GM18499 (cell line): Measurements from ENCODE around the gene GMDS.
"Not testable (repeated sequence)": the region's sequence is repeated elsewhere in the genome, so short reads cannot be mapped to it uniquely, and the experiment has no call there.

Experiments
- ATAC-seq: cut with Tn5 transposase; IDR thresholded peaks from one replicate; pipeline ENCODE4 v1.9.1; 2021; ENCODE audit warnings: moderate number of reproducible peaks; ENCODE audit not compliant: insufficient read depth, unreplicated experiment

The GMDS gene

GRCh38 chr6:1709234-1709641 lies 536.2 kb downstream of the GMDS start:
- ATAC-seq, result no peak

- no peak for ATAC-seq
Measured at GRCh38 chr6:1708820-1709219, 536.6 kb downstream of the GMDS start.

DNA sequence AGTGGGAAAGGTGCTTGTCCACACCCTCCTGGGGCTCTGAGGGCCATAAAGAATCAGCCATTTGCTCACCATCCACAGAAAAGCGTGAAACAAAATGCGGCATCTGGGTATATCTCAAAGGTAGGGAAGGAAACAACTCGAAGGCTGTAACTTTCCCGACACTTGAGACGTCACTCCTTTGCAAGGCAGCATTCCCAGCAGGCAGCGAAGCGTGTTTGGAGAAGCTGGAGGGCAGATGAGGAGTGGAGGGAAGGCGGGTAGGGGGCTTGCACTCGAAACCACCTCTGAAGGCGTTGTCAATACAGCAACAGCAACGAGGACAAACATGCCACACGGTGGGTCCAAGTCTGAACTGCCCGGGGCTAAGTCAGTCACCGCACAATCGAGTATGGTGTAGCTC lies 537.3 kb downstream of the GMDS start:
- ATAC-seq, result no peak

DNA sequence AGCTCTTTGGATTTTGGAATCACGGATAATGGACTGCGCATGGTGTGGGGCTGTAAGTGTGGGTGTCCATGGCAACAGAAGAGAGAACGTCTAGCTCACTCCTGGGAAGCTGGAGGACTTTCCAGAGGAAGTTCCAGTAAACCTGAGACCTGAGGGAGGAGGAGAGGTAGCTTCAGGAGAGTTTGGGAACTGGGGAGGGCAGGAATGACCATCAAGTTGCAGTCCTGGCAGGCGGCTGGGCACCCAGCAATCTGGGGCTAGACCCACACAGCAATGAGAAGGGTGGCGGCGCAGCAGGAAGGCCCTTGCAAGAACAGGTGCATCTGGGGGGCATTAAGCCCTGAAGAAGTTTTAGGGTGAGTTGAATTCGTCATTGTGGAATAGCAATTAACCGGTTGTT lies 539.8 kb downstream of the GMDS start:
- no peak for ATAC-seq

- no peak for ATAC-seq
Measured at GRCh38 chr6:1705183-1705582, 540.2 kb downstream of the GMDS start.

GRCh38 chr6:1704711-1705110 lies 540.7 kb downstream of the GMDS start:
- no peak for ATAC-seq

DNA sequence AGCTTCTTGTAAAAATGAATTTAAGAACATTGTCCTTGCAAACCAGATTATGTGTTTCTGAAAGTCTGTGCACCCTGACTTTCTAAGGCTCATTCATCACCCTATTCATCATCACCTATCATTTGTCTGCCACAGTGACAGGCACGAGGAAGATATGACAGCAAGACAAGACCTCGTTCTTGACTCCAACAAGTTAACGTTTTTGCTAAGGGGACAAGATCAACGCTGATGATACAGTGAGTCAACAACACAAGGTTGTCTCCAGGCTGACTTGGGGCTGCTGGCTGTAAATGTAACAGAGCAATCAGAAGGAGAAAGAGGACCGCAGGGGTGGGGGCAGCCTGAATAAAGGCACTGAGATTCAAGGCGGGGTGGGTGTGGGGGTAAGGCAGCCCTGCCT lies 541.5 kb downstream of the GMDS start:
- no peak for ATAC-seq

DNA sequence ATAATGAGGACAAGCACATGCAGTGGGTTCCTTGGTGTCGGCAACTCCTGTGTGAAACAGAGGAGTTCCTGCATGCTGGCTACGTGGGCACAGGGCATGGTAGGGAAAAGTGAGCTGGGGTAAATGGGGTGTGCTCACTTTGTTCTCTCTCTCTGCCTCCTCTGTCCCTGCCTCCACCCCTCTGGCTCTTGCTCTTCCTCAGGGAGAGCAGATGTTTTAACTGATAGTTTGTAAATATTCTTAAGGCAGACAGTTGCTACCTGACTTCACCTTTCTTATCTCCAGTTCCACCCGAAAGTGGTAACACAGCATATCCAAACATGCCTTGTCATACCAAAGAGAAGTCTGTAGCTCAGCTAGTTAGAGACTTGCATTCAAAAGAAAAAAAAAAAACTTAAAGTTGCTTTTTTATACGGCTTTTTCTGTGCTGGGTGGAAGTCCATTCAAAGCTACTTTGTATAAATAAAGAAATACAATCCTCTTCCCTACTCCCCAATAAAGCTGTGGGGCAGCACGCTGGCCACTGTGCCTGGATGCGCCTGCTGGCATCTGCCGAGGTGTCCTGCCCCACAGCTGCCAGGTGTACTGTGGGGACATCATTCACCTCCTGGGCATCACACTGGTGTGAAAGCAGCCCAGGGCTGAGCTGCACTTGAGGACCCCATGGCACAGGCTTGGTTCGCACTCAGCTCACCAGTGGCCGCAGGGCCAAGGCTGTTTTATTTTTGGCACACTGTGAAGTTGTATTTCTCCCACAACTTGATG lies 542.1 kb downstream of the GMDS start:
- ATAC-seq, result no peak

DNA sequence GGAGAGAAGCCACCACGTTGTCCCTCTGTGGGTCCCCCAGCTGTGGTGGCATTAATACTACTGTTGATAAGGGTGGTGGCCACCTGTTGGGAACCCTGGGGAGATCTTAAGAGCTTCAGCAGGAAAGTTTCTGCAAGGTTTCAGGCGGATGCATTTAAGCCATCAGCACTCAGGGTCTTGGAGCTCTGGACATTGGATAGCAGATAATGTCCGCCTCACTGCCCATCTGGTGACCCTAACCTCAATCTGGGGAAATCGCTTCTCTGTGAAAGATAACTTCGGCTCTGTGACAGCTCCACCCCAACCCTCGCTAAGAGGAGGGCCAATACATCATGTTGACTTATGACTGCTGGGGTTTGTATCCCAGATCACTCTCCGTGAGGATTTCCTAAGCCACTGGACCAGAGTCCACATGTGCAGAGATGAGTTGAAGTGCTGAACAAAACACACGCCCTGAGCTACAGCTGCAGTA lies 542.8 kb downstream of the GMDS start:
- no peak for ATAC-seq

DNA sequence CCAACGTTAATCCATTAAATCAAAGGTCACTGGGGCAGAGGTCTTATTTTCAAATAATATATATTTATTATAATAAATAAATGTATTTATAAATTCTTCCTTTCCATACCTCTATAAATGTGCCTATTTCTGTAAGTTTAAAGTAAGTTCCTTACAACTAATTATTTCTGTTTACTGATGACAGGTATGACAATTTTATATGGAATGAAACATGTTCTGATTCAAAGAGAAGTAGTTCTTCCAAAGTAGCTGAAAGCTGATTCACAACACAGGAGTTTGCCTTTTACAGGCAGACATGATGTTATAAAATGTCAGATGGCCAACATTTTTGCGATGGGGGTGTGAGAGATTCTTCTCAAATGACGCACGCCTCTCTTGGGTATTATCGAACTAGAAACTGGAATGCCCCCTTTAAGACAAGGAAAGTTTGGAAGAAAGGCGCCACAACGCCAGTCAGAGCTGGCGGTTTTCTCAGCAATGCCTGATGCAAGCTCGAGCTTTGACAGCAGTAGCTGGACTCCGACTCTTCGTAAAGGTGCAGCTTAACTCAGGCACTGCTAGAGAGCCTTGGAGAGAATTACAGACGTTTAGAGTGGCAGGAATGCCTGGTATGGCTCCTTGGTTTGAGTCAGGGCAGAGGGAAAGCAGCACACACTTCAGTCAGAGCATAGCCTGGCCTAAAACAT lies 543.6 kb downstream of the GMDS start:
- no peak for ATAC-seq

DNA sequence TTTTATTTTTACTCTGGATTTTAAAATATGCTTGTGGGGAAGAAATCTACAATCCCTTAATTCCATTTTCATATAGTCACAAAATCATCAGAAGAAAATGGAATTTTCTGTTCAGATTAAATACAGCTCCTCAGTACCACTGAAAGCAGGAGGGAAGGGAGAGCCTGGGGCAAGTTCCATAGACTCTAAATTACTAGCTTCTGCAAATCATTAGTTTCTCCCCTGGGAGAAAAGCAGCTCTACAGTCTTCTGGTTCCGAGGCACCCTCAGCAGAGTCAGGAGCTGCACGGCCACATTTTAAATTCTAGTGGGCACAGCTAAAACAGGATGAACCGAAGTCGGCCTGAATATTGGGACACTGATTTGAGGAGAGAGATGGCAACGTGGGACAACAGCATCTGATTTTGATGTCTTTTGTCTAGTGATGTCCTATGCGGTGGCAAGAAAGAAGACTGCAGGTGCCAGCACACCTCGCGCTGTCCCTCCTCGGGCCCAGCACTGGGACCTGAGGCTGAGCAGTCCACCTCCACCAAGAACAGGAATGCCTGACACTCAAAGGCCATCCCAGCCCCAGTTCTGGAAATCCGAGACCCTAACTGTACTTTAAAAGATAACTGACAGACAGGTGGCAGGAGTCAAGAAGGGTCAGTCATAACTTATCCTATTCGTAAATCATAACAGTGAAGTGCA lies 545.0 kb downstream of the GMDS start:
- no peak for ATAC-seq

DNA sequence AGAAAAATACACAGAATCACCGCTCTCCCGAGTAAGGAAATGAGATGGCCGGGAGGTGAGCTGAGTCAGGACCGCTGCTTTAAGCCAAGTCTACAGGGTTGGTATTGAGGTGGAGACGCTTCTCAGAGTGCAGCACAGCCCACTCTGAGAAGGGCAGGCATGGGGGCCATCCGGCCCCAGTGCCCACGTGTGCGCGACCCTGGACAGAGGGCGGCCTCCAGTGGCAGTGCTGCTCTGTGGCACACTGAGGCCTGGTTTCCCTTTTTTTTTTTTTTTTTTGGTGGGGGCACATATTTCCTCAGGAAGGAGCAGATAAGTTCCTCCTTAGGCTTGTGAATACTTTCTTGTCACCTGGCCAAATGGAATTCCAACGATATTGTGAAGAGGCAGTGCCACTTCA lies 546.9 kb downstream of the GMDS start:
- ATAC-seq, result no peak

DNA sequence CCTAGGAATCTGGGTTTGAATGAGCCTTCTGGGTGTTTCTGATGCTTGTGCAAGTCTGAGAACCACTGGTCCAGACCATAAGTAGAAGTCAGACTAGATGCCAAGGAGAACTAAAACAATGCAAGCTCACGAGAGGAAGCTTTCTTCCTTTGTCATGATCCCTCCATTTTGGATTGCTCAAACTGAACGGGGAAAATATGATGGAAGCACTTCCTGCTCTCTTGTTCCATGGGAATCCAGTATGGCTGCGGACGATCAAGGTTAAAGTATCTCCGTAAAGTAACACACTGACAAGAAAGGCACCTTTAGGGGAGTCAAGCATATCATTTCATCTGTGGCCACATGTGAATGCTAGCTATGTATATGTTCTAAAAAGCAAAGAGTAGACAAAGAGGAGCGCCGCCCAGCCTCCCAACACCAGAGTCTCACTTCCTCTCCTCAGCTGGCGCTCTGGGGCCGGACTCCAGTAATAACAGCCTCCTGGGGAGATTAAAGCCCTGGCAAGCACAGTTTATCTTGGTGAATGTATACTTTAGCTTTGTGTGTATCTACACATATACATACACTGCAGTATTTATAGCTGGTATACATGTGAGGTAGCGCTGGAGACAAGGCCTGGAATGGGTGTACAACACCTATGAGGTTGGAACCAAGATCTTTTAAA lies 547.6 kb downstream of the GMDS start:
- no peak for ATAC-seq

GRCh38 chr6:1696463-1696850 lies 548.9 kb downstream of the GMDS start:
- no peak for ATAC-seq

GRCh38 chr6:1695546-1696462 lies 549.6 kb downstream of the GMDS start:
- ATAC-seq, result no peak

- not testable (repeated sequence) for ATAC-seq
Measured at GRCh38 chr6:1691828-1692227, 553.6 kb downstream of the GMDS start.

DNA sequence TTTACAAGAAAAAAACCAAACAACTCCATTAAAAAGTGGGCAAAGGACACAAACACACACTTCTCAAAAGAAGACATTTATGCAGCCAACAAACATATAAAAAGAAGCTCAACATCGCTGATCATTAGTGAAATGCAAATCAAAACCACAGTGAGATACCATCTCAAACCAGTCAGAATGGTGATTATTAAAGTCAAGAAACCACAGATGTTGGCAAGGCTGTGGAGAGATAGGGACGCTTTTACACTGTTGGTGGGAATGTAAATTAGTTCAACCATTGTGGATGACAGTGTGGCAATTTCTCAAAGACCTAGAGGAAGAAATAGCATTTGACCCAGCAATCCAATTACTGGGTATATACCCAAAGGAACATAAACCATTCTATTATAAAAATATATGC lies 554.7 kb downstream of the GMDS start:
- ATAC-seq, result not testable (repeated sequence)

GRCh38 chr6:1689141-1689540 lies 556.3 kb downstream of the GMDS start:
- no peak for ATAC-seq

DNA sequence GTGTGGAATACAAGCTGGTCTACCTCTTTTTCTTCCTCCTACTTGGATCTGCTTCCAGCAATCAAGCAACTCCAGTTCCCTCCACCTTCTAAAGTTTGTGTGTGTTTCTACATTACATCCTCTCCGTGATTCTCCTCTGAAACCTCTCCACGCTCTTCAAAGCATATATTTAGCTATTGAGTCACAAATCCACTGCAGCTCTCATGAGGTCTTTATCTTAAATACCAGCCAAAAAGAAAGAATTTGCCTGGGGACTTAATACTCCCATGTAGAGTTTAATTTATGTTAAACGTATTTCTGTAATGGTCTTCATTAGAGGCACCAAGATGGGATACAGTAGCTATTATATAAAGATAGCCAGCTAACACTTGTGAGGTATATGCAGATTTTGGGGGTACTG lies 557.0 kb downstream of the GMDS start:
- ATAC-seq, result no peak

- no peak for ATAC-seq
Measured at GRCh38 chr6:1687402-1687801, 558.0 kb downstream of the GMDS start.
